GM19324 (cell line): Measurements from ENCODE around the gene TSPEAR.

Experiments used
- ATAC-seq: cut with Tn5 transposase; IDR thresholded peaks from one replicate; pipeline ENCODE4 v1.9.1; 2021; ENCODE audit warnings: mild to moderate bottlenecking, moderate library complexity; ENCODE audit not compliant: unreplicated experiment, low FRiP score

TSPEAR gene

GRCh38 chr21:44724196-44724595 is 12.8 kb upstream of the TSPEAR start:
- no peak for ATAC-seq

- ATAC-seq, result no peak
These were observed 12.1 kb upstream of the TSPEAR start for GRCh38 chr21:44723177-44724131.

- no peak for ATAC-seq
These were observed 11.4 kb upstream of the TSPEAR start for GRCh38 chr21:44722731-44723130.

GRCh38 chr21:44720170-44720569 is 8.8 kb upstream of the TSPEAR start:
- ATAC-seq, result no peak

- ATAC-seq, result no peak
These were observed 7.2 kb upstream of the TSPEAR start for GRCh38 chr21:44718571-44718970.

GRCh38 chr21:44718093-44718492 is 6.7 kb upstream of the TSPEAR start:
- ATAC-seq, result no peak

GRCh38 chr21:44716984-44717383 is 5.6 kb upstream of the TSPEAR start:
- ATAC-seq, result no peak

- no peak for ATAC-seq
These were observed 3.5 kb upstream of the TSPEAR start for GRCh38 chr21:44714905-44715304.

GRCh38 chr21:44713846-44714245 is 2.5 kb upstream of the TSPEAR start:
- no peak for ATAC-seq

GRCh38 chr21:44713130-44713529 is 1.8 kb upstream of the TSPEAR start:
- ATAC-seq, result no peak

- ATAC-seq, result no peak
These were observed 1.0 kb upstream of the TSPEAR start for GRCh38 chr21:44712203-44713028.

- no peak for ATAC-seq
These were observed 531 bp downstream of the TSPEAR start for GRCh38 chr21:44710756-44711326.

- no peak for ATAC-seq
These were observed 1.1 kb downstream of the TSPEAR start for GRCh38 chr21:44710294-44710665.

- ATAC-seq, result no peak
These were observed 1.7 kb downstream of the TSPEAR start for GRCh38 chr21:44709426-44710293.

- no peak for ATAC-seq
These were observed 2.4 kb downstream of the TSPEAR start for GRCh38 chr21:44708866-44709425.

- ATAC-seq, result no peak
These were observed 3.0 kb downstream of the TSPEAR start for GRCh38 chr21:44708213-44708865.

- ATAC-seq, result no peak
These were observed 4.4 kb downstream of the TSPEAR start for GRCh38 chr21:44706706-44707581.

- ATAC-seq, result no peak
These were observed 5.2 kb downstream of the TSPEAR start for GRCh38 chr21:44706026-44706705.
